Nucleus accumbens (tissue), 56 donors: ENCODE measurements around the gene PACS1.

Source experiments
- DNase-seq, 56 donors: peaks; one replicate each; lab custom pipeline; 2025; lab: John Stamatoyannopoulos, UW

The PACS1 gene

DNA sequence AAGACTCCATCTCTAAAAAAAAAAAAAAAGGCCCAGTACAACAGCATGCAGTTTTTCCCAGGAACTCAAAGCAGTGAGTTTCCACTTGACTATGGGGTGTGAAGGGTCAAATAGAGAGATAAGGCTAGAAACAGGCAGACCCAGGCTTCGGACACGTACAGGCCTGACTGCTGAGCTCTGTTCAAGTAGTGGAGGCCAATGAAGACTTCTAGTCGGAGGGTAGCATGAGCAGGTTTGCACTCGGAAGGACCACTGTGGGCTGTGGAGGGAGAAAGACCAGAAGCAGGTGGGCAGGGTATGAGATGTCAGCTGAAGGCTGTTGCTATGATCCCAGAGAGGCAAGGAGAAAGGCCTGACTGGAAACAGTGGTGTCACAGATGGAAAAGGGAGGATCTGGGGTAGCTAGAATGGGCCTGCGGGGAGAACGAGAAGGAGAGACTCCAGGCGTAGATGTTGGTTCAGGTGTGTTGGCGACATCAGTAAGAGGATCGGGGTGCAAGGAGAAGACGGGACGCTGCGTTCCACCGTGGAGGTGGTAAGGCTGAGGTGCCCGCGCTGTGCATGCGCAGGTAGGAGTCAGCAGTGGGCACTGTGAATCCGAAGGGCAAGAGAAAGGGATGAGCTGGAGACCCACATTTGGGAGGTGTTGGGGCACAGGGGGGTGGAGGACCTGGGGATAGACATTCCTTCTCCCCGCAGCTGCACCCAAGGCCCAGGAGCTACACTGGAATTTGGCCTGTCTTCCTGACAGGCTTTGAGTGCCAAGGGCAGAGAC, 149.0 kb downstream of the PACS1 start:
- no peak for DNase-seq

DNA sequence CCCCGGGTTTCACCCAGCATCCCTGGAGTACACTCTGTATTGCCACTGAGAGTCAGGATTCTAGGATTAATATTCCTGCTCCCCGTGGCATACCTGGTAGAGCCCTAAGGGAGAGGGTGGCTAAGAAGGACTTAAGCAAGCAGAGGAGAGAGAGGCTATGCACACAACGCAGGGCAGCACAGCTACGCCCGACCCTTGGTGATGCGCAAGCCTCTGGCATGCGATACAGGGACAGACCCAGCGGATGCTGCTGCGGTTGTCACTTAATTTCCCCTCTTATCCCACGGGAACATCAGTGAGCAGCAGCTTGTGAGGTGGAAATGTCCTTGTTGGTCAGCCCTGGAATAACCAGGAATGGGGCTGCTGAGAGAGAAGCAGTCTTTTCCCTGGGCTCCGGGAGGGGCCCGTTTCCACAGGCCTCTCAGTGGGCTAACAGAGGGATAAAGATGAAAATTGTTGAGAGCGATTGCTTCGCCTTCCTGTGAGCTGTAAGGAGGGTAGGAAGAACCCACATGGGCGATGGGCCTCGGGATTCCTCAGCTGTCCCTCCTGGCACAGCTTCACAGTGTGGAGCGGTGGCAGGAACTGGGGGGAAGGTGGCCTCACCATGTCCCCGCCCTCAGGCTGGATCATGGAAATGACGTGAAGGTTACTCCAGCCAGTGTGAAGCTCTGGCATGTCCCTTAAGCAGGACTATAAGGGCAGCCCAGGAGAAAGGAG, 149.9 kb downstream of the PACS1 start:
- no peak for DNase-seq

DNA sequence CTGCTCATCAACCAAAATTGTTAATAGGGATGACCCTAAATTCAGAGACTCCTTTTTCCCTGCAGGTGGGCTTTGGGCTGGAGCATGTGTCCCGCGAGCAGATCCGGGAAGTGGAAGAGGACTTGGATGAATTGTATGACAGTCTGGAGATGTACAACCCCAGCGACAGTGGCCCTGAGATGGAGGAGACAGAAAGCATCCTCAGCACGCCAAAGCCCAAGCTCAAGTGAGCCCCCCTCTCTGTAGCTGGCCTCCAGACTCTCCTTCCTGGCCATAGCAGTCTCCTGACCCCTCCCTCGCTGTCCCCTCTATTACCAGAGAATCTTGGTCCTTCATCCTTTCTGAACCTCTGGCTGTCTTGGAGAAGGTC, 150.5 kb downstream of the PACS1 start:
- no peak for DNase-seq

DNA sequence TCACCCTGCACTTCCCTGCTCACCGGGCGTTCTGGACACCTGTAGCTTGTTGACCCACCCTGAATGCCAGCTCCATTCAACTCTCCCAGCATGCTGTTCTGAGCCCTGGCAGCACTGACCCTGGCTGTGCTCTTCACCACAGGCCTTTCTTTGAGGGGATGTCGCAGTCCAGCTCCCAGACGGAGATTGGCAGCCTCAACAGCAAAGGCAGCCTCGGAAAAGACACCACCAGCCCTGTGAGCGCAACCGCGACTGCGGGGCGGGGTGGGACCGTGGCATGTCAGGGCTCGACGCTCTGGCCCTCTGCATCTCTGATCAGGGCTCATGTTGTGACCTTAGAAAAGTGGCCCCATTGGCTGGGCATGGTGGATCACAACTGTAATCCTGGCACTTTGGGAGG, 150.9 kb downstream of the PACS1 start:
- no peak for DNase-seq

DNA sequence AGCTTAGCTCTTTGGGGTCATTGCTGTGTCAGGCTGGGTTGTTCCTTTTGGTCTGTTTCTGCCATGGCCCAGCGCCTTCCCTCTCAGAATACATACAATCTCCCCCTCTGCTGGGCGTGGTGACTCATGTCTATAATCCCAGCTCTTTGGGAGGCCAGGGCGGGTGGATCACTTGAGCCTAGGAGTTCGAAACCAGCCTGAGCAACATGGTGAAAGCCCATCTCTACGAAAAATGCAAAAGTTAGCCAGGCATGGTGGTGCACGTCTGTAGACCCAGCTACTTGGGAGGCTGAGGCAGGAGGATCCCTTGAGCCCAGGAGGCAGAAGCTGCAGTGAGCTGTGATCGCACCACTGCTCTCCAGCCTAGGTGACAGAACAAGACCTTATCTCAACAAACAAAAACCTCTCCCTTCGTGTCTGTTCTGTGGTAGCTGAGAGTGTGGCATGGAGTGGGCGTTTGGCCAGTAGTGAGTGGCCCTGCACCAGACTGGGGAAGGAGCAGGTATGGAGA, 151.7 kb downstream of the PACS1 start:
- no peak for DNase-seq

DNA sequence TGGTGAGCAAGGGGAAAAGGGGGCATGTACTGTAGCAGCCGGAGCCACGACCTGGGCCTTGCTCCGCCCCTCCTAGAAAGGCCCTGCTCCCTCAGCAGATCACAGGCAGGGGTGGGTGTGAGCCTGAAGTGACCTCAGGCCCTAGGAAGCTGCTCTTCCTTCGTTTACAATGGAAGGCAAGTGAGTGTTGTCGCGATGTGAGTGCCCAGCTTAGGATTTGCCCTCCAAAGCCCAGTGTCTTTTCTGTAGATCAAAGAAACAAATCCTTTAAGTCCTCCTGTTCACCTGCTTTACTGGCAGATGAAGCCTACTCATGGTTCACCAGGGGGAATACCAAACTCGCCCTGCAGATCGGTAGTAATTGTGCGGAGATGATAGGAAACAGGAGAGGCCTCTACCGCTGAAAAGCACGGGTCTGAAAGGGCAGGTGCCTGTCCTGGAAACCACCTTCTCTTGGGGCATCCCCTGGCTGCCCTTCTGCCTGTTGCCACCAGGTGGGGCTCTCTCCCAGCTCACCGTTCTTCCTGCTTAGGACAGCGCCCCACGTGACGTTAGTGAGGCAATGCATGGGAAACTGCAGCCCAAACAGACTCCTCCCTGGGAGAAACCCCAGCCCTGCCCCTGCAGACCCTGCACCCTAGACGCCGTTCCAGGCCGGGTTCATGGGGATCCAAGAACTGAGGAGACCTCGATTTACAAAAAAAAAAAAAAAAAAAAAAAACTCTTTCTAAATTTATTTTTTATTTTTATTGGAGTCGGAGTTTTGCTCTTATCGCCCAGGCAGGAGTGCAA, 152.5 kb downstream of the PACS1 start:
- peak in 55 of 56 donors; percentile 22 to 94 (median 72) for DNase-seq

DNA sequence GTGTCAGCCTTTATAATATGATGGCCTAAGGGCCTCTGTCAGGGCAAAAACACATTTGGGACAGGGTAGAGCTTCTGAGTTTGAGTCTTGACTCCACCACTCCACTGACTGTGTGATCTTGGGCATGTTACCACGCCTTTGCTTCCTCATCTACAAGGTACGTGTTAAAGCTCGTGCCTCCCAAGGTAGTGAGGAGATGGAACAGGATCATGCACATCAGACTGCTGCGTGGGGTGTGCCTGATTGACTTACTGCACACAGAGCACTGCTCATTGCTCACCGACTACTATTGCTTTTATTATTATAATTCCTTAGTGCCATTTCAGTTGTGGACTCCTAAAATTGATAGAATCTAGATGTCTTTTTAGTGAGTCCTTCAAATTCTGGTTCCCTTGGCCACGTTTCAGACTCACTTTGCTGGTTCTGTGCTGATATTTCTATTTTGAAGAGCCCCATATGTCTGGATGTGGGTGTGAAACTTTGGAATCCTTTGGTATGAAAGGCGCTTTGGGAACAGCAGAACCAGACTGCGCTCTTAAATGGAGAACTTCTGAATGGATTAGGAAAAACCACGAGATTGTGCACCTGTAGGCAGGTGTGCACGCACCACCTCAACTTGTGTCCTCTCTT, 154.3 kb downstream of the PACS1 start:
- peak in 4 of 56 donors; percentile 4 to 27 (median 8) for DNase-seq

DNA sequence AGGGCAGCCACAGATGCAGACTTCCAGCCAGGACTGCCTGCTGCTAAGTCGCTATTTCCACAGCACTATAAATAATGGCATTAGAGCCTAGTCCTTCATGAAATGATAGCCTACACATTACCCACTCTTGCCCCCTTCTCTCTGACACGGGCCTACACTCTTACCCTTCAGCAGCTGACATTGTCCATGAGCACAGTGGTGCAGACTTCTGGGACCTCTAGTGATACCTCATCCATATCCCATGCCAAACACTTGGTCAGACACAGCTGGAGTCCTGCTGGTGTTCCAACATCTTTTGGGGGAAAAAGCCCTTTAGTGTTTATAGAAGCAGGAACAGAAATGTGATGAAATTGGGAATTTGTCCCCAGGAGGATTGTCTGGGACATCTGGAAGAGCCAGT, 155.0 kb downstream of the PACS1 start:
- DNase-seq, result no peak

DNA sequence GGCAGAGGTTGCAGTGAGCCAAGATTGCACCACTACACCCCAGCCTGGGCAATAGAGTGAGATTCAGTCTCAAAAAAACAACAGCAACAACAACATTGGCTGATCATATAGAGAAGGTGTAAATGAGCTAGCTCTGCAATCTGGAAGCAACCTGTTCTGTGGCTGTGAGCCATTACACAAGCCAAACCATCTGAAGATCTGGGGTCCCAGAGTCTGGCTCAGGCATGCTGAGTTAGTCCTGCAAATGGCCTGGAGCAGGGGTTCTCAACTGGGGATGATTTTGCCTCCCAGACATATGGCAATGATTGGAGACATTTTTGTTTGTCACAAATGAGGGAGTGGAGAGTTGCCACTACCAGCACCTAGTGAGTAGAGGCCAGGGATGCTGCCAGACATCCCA, 156.0 kb downstream of the PACS1 start:
- DNase-seq, result no peak

DNA sequence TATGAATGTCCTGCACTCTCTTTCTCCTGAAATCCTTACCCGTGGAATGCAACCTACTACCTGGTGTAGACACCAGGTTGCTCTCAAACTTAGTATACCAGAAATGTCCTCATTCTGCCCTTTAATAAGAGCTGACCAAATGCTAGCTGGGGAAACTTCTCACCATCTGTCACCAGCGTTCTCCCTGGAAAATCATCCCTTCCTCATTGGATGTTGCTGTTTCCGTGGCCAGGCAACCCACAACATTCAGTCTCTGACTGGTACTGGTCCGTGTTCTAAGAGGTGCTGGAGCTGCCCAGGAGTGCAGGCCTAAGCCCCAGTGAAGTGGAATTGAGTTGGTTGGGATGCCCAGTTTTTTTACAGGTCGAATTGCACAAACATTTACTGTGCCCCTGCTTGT, 157.6 kb downstream of the PACS1 start:
- no peak for DNase-seq

DNA sequence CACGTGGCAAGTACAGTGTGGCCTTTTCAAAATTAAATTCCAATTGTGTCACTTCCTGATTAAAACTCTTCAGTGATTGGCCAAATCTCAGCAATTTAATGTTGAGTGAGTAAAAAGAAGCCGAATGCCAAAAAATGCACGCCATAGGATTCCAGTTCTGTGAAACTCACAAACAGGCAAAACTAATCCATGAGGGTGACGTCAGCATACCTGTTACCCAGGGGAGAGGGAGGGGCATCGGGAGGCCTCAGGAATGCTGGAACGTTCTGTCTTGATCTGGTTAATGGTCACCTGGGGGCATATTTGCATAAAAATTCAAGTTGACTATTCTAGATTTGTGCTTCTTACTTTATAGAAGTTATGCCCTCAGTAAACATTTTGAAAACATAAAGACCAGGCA, 158.4 kb downstream of the PACS1 start:
- no peak for DNase-seq

DNA sequence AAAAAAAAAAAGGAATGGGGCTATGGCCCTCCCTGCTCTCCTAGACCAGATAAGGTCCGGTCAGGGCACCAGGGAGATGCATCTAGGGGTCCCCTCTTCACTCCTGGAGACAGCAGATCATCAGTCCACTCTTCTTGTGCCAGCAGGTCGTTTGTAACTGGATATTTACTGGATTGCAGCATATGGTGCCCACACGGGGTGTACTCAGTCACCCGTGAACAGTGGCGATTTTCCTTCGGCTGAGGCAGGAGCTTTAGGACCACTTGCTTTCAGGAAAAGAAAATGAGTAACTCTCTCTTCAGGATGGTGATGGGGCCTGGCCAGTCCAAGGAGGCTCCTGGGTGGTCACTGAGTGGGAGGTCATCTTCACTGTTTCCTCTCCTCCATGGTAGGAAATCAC, 160.1 kb downstream of the PACS1 start:
- no peak for DNase-seq

DNA sequence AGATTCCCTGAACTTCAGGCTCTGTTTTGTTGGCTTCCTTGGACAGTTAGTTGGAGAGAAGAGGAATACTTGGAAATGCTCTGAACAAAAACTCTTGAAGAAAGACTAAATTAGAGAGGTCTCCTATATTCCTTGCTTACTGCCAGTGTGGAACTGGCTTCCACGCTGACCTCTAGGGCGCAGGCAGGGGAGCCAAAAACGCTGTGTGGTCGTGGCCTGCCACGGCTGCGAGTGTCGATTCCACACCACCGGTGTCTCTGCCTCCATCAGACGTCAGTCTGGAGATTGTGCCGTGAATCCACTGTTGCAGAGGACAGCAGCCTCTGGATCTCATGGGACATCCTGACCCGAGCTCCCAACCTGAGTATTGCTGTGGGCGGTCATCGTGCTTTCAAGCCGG, 160.9 kb downstream of the PACS1 start:
- no peak for DNase-seq

DNA sequence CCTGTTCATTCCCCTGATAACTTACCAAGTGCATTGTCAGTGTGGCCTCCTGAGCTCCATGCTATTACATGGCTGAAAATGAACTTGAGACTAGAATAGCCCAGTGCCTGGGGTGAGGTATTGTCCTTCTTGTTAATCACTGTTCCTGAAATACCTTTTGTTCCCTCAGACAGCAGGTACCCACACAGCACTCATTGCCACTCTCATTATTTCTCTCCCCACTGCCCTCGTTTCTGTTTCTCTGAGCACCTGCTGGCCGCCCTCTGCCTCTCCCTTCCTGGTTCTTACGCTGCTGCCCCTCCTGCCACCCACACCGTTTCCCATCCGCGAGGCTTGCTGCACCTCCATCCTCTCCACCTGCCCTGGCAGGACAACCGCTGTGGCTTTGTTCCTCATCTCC, 161.5 kb downstream of the PACS1 start:
- no peak for DNase-seq

DNA sequence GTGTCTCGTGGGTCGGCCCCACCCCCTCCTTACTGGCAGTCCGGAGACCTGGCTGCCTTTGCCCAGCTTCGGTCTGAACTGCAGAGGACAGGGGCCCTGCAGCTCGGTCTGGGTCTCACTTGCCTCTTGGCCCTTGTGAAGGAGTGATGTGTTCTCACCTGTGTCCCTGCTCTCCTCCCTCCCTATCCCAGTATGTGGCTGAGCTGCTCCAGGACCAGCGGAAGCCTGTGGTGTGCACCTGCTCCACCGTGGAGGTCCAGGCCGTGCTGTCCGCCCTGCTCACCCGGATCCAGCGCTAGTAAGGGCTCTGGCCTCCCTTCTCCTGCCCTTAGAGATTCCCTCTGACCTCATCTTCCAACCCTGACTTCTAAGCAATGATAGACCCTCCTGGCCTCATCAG, 162.7 kb downstream of the PACS1 start:
- no peak for DNase-seq

DNA sequence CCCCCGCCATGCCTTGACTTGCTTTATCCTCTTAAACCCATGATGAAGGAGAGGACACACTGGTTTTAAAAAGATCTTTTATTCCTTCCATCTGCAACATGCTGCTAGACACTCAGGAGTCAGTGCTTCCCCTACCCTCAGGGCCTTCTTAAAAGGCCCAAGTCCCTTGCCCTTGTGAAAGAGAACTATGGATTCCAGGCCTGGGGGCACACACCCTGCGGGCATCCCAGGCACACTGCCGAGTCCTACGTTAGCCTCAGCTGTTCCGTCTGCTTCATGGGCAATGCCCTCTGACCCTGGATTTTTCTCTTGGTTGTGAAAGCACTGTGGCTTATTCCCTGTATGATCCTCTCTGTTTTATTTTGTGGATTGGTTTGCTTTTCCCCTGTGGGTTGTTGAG, 163.2 kb downstream of the PACS1 start:
- no peak for DNase-seq

DNA sequence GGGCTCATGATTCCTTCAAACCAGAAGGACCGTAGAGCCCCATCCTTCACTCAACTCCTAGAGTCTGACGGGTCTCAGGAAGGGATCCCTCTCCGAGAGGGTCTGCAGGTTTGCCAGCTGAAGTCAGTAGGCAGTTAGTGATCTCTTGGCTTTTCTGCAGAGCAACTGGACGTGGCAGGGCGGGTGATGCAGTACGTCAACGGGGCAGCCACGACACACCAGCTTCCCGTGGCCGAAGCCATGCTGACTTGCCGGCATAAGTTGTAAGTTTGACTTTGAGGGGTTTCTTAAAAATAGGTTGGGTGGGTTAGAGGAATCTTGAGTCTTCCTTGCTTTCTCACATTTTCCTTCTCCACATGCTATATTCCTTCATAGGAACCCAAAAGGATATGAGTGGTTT, 165.1 kb downstream of the PACS1 start:
- no peak for DNase-seq

DNA sequence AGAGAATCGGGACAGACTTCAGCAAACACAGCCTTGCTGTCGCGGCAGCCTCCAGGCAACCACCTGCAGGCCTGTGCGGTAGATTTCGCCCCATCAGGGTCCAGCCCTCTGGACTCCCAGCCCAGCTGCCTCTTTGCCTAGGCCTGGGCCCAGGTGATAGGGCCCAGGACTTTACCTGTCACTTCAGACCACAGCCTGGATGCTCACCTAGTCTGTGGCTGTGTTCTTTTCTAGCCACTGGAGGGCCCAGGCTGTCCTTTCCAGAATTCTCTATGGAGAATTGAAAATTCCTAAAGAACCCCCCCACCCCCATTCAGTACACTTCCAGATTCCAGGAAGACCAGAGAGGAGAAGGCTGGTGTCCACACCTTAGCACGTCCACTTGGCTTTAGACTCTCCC, 167.8 kb downstream of the PACS1 start:
- no peak for DNase-seq

DNA sequence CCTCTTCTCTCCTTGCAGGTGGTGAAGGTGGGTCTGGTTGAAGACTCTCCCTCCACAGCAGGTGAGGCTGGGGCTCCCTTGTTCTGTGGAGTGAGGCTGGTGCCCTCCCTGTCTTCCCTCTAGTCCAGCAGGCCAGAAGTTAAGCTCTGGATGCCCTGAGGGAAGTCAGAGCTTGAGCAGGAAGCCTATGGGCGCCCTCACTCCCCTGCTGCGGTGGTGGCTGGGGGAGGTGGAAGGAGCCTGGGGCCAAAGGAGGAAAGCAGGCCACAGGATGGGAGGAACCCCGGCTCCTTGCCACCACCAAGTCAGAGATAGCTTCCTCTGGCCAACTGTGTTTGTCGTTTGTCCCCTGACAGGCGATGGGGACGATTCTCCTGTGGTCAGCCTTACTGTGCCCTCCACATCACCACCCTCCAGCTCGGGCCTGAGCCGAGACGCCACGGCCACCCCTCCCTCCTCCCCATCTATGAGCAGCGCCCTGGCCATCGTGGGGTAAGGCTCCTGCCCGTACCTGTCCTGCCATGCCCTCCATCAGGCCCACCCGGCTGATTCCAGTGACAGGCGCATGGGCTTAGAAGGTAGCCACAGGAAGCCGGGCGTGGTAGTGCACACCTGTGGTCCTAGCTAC, 168.8 kb downstream of the PACS1 start:
- no peak for DNase-seq

DNA sequence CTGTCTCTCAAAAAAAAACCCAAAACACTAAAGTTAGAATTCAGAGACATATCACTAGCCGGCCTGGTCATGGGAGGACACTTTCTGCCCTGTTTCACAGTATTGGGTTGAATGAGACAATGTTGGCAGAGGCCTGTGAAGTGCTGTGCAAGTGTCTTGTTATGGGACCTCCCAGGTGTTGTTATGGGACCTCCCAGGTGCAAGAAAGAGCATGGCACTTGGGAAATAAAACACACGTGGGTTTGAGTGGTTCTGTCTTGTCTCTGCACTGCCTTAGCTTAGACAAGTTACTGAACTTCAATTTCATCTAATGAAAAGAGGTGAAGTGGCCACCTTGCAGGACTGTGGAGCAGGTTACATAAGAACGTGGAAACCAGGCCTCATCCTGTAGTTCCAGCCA, 169.4 kb downstream of the PACS1 start:
- DNase-seq, result no peak
